Hematopoietic multipotent progenitor cell treated with erythropoietin and hydrocortisone succinate and interleukin-3 and kit ligand, for 17 days (in vitro differentiated cells): ENCODE measurements around the gene SMYD1.

ENCODE experiments used
- DNase-seq: peaks from one replicate; pipeline ENCODE4 v3.0.0-alpha.2; 2015; ENCODE audit warnings: low spot score

Gene SMYD1

GRCh38 chr2:88122141-88122884 lies 54.7 kb downstream of the SMYD1 start:
- no peak for DNase-seq

- DNase-seq, result no peak
These were observed 55.7 kb downstream of the SMYD1 start for GRCh38 chr2:88123164-88123974.

- no peak for DNase-seq
These were observed 56.6 kb downstream of the SMYD1 start for GRCh38 chr2:88123975-88124917.

- DNase-seq, result no peak
These were observed 57.8 kb downstream of the SMYD1 start for GRCh38 chr2:88125344-88125923.

DNA sequence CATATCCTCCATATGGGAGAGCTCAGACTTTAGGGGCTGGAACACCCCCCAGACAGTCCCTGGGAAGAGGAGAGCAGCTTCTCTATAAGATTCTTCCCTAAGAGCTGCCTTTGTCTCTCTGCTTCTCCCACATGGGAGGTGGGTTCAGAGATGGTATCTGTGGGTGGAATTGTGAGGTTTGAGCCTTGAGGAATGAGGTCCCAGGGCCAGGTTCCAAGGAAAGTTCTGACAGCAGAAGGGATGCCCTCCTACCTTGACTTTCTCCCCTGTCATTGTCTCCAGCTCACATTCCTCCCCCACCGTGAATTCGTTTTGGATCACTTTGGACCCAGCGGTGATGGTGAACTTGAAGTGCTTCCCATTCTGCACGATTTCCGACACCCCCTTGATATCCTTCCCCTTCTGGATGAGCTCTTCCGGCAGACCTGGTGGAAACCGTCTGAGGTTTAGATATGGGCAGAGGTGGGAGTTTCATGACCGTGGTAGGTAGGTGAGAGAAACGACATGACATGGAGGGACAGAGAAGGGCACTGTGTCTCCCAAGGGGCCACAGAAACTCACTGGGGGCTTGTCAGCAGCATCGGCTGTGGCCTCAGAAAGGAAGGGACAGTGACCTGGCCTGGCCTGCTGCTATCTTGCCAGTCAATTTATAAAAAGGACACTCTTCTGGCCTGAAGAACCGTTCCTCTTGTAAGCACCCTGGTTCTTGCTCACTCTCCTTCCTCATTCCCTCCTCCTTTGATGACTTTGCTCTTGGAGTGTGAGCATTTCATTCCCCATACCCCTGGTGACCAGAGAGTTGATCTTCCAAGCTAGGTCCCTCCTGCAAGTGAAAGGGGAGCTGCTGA lies 58.5 kb downstream of the SMYD1 start:
- no peak for DNase-seq

DNA sequence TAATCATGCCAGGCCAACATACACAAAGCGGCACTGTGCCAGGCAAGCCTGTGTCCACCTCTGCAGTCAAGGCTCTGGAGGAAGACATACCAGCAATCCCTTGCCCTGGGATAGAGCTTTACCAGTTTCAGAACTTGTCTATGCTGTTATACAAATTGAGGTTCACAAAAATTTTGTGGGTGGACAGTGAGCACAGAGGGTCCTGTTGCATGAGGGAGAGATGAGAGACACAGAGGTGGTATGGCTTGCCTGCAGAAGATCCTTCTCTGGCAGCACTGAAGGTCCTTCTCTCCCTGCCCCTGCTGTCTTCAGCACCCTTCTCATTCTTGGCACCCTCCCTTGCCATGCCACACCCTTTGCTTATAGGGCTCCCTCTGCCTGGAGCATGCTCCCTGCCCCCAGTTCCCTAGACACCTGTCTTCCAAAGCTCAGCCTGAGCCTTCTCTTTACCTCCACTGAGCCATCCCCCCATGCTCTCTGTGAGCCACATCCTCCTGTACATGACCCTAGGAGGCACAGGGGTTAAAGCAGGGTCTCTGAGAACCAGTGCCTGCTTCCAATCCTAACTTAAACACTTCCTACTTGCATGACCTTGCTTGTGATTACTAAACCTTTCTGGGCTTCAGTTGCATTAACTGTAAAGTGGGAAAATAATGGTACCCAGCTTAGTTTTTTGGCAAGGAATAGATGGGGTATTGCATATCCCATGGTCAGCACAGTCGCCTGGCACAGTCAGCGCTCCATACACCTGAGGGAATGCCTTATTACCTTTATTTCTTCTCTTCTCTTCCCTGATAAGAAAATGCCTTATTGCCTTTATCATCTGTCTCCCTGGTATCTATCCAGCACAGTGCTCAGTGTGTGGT lies 59.4 kb downstream of the SMYD1 start:
- no peak for DNase-seq

DNA sequence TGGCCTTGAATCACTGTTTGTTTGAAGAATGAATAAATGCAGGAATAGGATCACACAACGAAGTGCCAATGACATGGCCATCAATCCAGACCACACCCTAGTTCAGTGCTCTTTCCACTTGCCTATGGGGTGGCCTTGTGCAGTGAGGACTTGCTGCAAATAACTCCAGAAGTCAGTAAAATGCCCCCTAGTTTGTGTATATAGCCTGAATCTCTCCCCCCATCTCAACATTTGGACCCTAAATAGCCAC lies 59.9 kb downstream of the SMYD1 start:
- DNase-seq, result no peak

DNA sequence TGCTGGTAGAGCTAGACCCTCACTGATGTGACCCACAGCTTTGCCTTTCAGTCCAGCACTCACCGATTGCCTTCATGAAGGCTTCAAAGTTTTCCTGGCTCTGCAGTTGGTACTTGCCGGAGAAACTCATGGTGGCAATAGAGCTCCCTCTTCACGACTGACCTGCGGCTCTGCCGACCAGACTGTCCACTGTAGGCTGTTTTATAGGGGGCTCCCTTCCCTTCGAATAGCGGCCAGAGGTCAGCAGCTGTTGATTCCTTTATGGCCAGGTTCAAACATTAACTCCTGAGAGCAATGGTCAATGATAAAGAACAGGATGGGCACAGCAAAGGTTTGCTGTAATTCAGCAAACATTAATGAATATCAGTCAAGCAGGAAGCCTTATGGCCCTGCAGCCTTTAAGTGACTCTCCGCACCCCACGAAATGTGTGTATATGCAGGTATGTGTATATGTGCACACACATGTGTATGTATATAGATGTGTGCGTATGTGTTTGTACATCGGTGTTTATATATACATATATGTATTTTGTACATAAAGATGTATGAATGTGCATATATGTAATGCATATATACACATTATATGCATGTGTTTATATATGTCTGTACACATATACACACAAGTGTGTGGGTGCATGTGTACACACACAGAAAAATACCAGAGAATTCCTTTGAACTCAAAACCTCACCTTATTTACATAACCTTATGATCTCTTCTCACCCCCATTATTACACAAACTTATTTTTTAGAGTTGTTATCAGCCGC lies 60.4 kb downstream of the SMYD1 start, which contains the start of gene FABP1:
TSS of gene FABP1 (minus strand) at position 175 of the 766 bp plus-strand sequence. CDS start at position 130, 45 bp downstream.
- DNase-seq, result no peak

DNA sequence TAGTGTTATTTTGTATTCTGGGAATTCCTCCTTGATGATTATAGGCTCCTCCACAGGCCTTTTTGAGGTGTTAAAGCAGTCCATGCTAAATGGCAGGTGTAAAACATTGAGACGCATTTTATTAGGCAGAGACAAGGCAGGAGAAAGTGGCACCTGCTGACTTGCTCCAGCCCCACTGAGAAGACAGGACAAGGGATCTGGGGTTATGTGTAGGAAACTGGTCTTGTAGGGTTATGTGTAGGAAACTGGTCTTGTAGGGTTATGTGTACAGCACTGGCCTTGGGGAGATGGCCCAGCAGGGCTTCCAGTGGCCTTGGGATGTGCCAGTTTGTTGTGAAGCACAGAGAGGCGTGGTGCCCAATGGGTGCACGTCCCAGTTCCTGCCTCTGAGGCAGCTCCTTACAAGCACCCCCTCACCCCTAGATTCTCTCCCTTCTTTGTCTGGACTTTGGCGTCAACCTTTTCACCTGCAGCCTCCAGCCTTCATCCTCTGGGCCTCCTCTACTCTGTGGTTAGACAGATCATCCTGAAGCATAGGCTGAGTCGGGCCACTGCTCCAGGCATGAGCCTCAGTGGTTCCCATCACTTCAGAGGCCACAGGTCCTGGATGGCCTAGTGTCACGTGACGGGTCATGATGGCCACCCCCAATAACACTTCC lies 61.2 kb downstream of the SMYD1 start:
- no peak for DNase-seq

GRCh38 chr2:88129313-88129959 lies 61.8 kb downstream of the SMYD1 start:
- DNase-seq, result no peak

DNA sequence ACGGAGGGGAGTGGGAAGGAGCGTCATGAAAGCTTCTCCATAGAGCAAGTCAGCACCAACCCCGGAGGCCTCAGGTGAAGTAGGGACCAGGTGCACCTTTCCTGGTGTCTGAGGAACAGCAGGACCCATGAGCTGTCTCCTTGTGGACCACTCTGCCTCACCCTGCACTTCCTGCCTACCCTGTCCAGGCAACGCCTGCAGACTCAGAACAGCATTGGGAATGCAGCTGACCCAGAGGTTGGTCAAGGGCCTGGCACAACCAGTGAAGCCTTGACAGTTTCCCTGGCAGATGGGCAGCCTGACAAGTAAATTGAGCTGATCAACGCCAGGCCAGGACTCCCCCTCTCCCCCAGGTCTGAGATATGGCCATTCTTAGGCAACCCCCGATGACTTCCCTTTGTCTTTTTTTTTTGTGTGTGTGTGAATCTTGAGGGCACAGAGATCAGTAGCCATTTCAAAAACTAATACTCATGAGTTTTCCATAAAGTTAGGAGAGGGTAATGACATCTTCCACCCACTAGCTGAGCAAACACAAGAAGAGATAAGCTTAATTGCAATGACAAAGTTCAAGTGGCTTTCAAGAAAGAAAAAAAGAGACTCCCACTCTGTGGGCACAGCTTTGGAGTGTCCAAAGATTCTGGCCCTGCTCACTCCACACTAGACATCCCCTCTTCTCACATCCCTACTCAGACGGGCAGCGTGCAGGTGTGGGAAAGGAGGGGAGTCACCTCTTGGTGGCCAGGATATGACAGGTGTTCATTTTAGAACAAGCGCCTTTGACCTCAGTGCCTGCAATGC lies 63.8 kb downstream of the SMYD1 start:
- DNase-seq, result no peak

DNA sequence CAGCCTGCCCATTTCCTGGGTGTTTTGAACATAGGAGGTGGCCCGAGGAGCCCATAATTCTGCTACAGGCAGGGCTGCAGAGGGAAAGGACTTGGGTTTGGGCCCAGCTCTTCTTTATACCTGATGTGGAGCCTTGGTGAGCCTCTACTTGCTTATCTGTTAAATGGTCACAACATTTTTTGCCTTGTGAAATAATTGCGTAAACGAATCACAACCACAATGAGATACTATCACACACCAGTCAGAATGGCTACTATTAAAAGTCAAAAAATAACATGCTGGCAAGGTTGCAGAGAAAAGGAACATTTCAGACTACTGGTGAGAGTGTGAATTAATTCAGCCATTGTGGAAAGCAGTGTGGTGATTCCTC lies 64.4 kb downstream of the SMYD1 start:
- DNase-seq, result no peak

DNA sequence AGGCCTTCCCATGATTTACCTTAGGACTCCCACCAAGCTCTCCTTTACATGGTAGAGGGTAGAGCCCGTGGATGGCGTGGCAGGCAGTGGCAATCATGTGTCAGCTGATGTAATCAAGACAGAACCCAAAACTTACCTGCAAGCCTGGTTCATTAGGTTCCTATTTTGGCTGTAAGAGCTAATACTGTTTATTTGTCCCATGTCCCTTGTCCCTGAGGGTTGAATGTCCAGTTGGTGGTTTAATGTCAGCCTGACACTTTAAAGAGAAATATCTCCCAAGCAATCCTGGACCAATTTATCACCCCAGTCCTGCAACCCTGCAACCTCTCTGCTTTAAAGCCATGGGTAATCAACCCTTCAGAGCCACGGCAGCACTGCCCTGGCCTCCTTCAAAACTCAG lies 66.2 kb downstream of the SMYD1 start:
- no peak for DNase-seq

- no peak for DNase-seq
These were observed 69.2 kb downstream of the SMYD1 start for GRCh38 chr2:88136817-88137216.

- no peak for DNase-seq
These were observed 70.2 kb downstream of the SMYD1 start for GRCh38 chr2:88137833-88138232.

DNA sequence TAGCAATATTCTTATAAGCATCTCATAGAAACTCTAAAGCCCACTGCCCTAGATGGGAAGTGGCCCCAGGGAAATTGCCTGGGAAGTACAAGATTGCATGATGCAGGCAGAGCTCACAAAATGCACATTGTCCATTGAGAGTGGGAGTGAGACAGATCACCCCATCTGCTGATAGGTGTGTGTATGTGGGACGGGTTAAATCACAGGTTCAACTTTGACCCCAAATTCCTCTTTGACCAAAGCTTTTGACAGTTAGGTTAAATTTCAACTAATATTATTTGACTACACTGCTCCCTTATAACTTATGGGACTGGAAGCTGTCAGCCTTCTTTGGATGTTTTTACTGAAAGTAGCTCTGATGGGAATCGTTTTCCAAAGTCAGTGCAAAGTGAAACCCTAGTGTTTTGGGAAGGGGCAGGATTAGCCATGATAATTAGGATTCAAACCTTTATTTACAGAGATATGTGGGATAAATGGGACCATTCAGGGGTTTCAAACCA lies 71.6 kb downstream of the SMYD1 start:
- no peak for DNase-seq

DNA sequence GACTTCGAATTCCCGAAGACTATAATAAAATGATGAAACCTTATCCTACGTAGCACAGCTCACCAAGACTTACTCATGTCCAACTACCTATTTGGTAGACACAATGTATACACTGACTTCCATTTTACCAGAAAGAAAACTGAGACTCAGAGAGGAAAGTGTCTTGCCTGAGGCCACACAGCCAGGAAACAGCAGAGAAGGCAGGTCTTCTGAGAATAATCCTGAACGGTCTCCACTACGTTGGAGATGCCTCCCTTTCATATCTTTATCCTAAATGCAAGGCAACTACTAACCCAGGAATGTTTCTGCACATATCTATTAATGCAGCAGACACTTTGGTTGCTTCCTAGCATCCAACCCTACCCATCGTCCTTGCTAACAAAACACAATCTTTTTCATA lies 72.2 kb downstream of the SMYD1 start:
- no peak for DNase-seq
